OCI-LY1 (cell line): ENCODE data around the gene RAB8B.

ENCODE experiments used
- CTCF ChIP-seq: fragments of 200-600 bp; sonication (generic), shearing (Covaris generic); IDR thresholded peaks from 2 replicates; pipeline ENCODE4 v1.5.1; 2017; ENCODE audit warnings: mild to moderate bottlenecking, antibody characterized with exemption, low read length, moderate library complexity, mixed read lengths
- EZH2 ChIP-seq: fragments of 200-600 bp; sonication (generic), shearing (Covaris generic); IDR thresholded peaks from 2 replicates; pipeline ENCODE4 v1.8.0; 2017; ENCODE audit warnings: borderline replicate concordance, mixed run types, mild to moderate bottlenecking, antibody characterized with exemption, low read length, moderate library complexity, mixed read lengths

- no peak for TF ChIP-seq CTCF
- TF ChIP-seq EZH2 = no peak
These were observed at the start of gene RAB8B for GRCh38 chr15:63188926-63189871.
